Ishikawa (cell line): Measurements from ENCODE around the gene SLC39A1.

Experiments
- CEBPB ChIP-seq: IDR thresholded peaks from 2 replicates; pipeline ENCODE4 v1.6.1; 2012
- CREB1 ChIP-seq: IDR thresholded peaks from 2 replicates; pipeline ENCODE4 v1.6.1; 2012; ENCODE audit warnings: low read depth
- EGR1 ChIP-seq: IDR thresholded peaks from 2 replicates; pipeline ENCODE4 v1.6.1; 2012
- EP300 ChIP-seq: IDR thresholded peaks from 2 replicates; pipeline ENCODE4 v1.6.1; 2012; ENCODE audit warnings: borderline replicate concordance
- FOXM1 ChIP-seq: IDR thresholded peaks from 2 replicates; pipeline ENCODE4 v1.6.1; 2012; ENCODE audit warnings: low read depth, borderline replicate concordance
- NFIC ChIP-seq: IDR thresholded peaks from 2 replicates; pipeline ENCODE4 v1.6.1; 2012
- RAD21 ChIP-seq: IDR thresholded peaks from 2 replicates; pipeline ENCODE4 v1.6.1; 2012; ENCODE audit warnings: low read depth
- TAF1 ChIP-seq: IDR thresholded peaks from 2 replicates; pipeline ENCODE4 v1.6.1; 2012; ENCODE audit warnings: low read depth, mild to moderate bottlenecking
- TCF12 ChIP-seq: IDR thresholded peaks from 2 replicates; pipeline ENCODE4 v1.6.1; 2012; ENCODE audit warnings: low read depth
- TEAD4 ChIP-seq: IDR thresholded peaks from 2 replicates; pipeline ENCODE4 v1.6.1; 2012
- YY1 ChIP-seq: IDR thresholded peaks from 2 replicates; pipeline ENCODE4 v1.6.1; 2012; ENCODE audit warnings: low read depth
- ZBTB7A ChIP-seq: IDR thresholded peaks from 2 replicates; pipeline ENCODE4 v1.6.1; 2012; ENCODE audit warnings: low read depth
- TF ChIP-seq, protein P1 (sequence below): IDR thresholded peaks from 2 replicates; pipeline ENCODE4 v1.6.1; 2012
- TF ChIP-seq, protein P2 (sequence below): IDR thresholded peaks from 2 replicates; pipeline ENCODE4 v1.6.1; 2012; ENCODE audit warnings: low read depth, mild to moderate bottlenecking
- TF ChIP-seq, protein P3 (sequence below): IDR thresholded peaks from 2 replicates; pipeline ENCODE4 v1.6.1; 2012

SLC39A1 gene

DNA sequence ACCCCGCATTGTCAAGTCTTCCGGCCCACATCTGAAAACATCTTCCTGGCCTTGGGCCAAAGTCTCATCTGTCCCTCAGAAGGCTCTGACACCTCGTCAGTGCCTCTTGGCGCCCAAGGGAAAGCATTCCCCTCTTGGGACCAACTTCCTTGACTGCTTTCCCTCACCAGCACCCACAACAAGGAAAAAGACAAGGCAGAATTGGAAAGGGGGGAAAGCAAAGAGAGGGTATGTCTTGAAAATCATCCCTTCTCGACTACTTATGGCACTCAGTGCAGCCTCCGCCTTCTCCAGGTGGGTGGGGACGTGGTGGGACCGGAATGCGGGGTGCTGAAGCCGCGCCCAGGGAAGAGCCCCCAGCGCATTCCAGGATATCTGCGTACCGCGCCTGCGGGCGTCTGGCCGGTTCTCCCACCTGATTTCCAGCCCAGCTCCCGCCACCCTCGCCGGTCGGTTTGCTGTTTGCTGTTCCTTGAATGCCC lies 554 bp upstream of the SLC39A1 start:
- no peak for TF ChIP-seq EGR1
- TF ChIP-seq, protein P1, sequence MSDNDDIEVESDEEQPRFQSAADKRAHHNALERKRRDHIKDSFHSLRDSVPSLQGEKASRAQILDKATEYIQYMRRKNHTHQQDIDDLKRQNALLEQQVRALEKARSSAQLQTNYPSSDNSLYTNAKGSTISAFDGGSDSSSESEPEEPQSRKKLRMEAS, result no peak; the same call in 1 of the 2 replicates
- TF ChIP-seq TCF12, result peak; percentile 34; the same call in 1 of the 2 replicates
- TF ChIP-seq NFIC, result peak; percentile 75
- TF ChIP-seq TEAD4, result peak; percentile 87

DNA sequence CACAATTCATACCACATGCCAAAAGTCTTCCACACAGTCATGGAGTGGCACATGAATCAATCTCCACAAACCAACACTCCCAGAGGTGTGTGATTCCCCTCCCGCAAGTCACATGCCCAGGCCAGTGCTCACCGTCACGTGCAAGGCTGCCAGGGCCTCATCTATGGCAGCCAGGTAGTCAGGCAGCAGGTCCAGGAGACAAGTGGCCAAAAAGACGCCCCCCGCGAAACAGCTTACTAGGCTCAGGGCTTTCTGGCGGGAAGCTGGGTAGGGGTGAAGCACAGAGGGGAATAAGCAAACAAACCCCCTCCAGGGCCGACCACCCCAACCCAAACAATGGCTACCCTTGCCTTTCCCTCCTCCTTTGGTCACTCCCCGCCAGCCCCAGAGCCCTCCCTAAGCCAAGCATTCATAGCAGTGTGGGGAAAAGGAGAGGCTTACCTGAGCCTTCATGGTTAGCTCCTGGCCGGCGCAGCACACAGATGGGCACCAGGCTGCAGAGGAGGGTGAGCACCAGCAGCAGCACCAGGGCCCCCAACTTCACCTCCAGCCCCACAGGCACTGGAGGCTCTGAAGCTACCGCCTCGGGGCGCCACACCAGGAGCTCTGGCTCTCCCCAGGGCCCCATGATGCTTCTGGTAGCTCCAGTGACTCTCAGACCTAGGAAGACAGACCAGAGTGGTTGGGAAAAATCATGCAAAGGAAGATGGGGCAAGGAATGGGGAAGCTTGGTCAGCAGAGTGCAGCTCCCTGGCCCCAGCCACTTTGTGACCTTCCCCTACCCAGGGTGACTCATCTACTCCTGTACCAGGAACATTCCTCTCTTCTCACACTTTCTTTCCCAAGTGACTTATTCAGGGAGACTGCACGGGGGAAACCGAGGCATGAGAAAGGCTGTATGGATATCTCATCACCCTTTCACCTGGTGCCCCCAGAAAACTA lies 978 bp downstream of the SLC39A1 start:
- TF ChIP-seq TCF12 (no peak), EP300 (no peak), EGR1 (no peak), TEAD4 (no peak), TAF1 (no peak), YY1 (no peak), ZBTB7A (no peak), FOXM1 (no peak), CREB1 (no peak), RAD21 (no peak)
- TF ChIP-seq, protein P2, sequence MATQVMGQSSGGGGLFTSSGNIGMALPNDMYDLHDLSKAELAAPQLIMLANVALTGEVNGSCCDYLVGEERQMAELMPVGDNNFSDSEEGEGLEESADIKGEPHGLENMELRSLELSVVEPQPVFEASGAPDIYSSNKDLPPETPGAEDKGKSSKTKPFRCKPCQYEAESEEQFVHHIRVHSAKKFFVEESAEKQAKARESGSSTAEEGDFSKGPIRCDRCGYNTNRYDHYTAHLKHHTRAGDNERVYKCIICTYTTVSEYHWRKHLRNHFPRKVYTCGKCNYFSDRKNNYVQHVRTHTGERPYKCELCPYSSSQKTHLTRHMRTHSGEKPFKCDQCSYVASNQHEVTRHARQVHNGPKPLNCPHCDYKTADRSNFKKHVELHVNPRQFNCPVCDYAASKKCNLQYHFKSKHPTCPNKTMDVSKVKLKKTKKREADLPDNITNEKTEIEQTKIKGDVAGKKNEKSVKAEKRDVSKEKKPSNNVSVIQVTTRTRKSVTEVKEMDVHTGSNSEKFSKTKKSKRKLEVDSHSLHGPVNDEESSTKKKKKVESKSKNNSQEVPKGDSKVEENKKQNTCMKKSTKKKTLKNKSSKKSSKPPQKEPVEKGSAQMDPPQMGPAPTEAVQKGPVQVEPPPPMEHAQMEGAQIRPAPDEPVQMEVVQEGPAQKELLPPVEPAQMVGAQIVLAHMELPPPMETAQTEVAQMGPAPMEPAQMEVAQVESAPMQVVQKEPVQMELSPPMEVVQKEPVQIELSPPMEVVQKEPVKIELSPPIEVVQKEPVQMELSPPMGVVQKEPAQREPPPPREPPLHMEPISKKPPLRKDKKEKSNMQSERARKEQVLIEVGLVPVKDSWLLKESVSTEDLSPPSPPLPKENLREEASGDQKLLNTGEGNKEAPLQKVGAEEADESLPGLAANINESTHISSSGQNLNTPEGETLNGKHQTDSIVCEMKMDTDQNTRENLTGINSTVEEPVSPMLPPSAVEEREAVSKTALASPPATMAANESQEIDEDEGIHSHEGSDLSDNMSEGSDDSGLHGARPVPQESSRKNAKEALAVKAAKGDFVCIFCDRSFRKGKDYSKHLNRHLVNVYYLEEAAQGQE, result no peak
- TF ChIP-seq, protein P1, result no peak

DNA sequence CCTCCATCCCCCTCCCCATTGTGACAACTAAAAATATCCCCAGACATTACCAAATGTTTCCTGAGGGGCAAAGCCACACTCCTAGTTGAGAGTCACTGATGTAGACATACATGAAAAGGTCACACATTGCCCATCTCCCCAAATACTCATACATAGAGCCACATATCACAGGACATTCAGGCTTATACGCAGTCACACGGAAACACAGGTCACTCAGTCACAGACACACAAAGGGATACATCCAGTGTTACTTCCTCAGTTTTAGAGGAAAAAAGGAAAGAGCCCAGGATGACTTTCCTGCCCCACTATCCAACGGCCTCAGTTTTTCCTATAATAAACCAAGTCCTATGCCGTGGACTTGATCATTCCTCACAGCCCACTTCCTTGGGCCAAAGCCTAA lies 1.9 kb downstream of the SLC39A1 start:
- TF ChIP-seq TEAD4 (no peak), EGR1 (no peak), ZBTB7A (no peak), TAF1 (no peak), RAD21 (no peak), CREB1 (no peak)
- TF ChIP-seq, protein P3, sequence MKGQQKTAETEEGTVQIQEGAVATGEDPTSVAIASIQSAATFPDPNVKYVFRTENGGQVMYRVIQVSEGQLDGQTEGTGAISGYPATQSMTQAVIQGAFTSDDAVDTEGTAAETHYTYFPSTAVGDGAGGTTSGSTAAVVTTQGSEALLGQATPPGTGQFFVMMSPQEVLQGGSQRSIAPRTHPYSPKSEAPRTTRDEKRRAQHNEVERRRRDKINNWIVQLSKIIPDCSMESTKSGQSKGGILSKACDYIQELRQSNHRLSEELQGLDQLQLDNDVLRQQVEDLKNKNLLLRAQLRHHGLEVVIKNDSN, result no peak
- TF ChIP-seq, protein P1, result no peak
- TF ChIP-seq, protein P2, result no peak

DNA sequence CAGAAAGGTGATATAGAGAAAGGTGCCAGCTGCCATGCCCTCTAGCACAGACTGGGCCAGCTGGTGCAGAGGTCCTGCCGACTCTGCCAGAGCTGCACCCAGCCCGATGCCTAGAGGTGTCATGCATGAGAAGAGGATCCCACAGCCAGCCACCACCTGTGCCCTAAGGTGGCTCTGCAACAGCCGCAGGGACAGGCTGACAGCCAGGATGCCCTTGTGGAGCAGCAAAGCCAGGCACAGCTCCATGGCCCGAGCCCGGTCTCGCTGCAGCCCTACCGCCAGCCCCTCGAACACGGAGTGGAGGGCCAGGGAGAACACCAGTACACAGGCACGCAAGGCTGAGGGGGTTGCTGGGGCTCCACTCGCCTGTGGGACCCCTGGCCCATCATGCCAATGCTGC lies 3.1 kb downstream of the SLC39A1 start:
- TF ChIP-seq ZBTB7A (no peak), CREB1 (no peak), FOXM1 (no peak)

DNA sequence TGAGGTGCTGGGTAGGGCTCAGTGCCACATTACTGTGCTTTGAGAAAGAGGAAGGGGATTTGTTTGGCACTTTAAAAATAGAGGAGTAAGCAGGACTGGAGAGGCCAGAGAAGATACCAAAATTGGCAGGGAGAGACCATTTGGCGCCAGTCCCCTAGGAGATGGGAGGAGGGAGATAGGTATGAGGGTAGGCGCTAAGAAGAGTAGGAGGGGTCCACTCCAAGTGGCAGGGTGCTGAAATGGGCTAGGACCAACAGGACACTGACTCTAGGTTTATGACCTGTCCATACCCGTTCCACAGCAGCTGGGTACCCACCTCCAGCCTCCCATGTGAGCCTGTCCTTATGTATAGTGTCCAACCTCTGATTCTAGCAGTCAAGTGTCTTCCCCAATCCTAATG lies 3.9 kb downstream of the SLC39A1 start:
- TF ChIP-seq RAD21 (no peak), ZBTB7A (no peak), TAF1 (no peak), YY1 (no peak), CREB1 (no peak), EP300 (no peak), TCF12 (no peak), TEAD4 (no peak), FOXM1 (no peak), EGR1 (no peak), CEBPB (no peak), NFIC (no peak)
- TF ChIP-seq, protein P2, result no peak
- TF ChIP-seq, protein P1, result no peak
- TF ChIP-seq, protein P3, result no peak
